Tibial artery (tissue), 4 donors: Measurements from ENCODE around the gene SSMEM1.

ENCODE experiments used
- DNase-seq, 2 donors: peaks; one replicate each; pipeline ENCODE4 v3.0.0-alpha.2; 2019
- H3K27ac ChIP-seq, 2 donors: fragments of 200-600 bp; sonication (generic) in 1 of 2; 1 replicate in 1 of 2; 2 replicates in 1 of 2; pipeline ENCODE4 v1.5.1; 2018 to 2019; ENCODE audit warnings: mild to moderate bottlenecking in 1 of 2
- H3K27me3 ChIP-seq, 2 donors: fragments of 200-600 bp; sonication (generic) in 1 of 2; one replicate each; pipeline versions ENCODE4 v1.5.1 to v1.6.0; 2016 to 2019
- H3K36me3 ChIP-seq, 3 donors: fragments of 200-600 bp; sonication (generic) in 2 of 3; one replicate each; pipeline ENCODE4 v1.5.1; 2016 to 2019; ENCODE audit warnings: mild to moderate bottlenecking in 2 of 3
- H3K4me1 ChIP-seq, 4 donors: fragments of 200-600 bp; sonication (generic) in 2 of 4; 1 replicate in 3 of 4; 2 replicates in 1 of 4; pipeline ENCODE4 v1.5.1; 2016 to 2019
- H3K4me3 ChIP-seq, 2 donors: fragments of 200-600 bp; sonication (generic) in 1 of 2; 1 replicate in 1 of 2; 2 replicates in 1 of 2; pipeline ENCODE4 v1.5.1; 2018 to 2019; ENCODE audit warnings: mild to moderate bottlenecking in 2 of 2
- H3K9me3 ChIP-seq, 3 donors: fragments of 200-600 bp; sonication (generic) in 1 of 3; one replicate each; pipeline ENCODE4 v1.5.1; 2016 to 2019
- intact Hi-C: fragments of 100-400 bp; cut with DNase I; formaldehyde crosslinking; loops from one replicate; pipeline ENCODE4 v1.15.0; 2023; ENCODE audit warnings: low total_unique reads
- TF ChIP-seq, protein P1 (sequence below), 2 experiments: fragments of 200-600 bp in 1 of 2; fragments of 450-650 bp in 1 of 2; IDR thresholded peaks; one replicate each; pipeline ENCODE4 v1.5.1; 2017 to 2019; ENCODE audit warnings: antibody characterized with exemption in 2 of 2, mild to moderate bottlenecking in 1 of 2, moderate library complexity in 1 of 2

The SSMEM1 gene, protein sequence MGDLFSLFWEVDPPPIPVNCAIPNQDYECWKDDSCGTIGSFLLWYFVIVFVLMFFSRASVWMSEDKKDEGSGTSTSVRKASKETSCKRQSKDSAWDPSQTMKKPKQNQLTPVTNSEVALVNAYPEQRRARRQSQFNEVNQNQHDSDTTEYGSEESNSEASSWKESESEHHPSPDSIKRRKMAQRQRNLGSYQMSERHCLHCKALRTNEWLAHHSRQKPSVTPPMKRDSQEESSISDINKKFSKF

DNA sequence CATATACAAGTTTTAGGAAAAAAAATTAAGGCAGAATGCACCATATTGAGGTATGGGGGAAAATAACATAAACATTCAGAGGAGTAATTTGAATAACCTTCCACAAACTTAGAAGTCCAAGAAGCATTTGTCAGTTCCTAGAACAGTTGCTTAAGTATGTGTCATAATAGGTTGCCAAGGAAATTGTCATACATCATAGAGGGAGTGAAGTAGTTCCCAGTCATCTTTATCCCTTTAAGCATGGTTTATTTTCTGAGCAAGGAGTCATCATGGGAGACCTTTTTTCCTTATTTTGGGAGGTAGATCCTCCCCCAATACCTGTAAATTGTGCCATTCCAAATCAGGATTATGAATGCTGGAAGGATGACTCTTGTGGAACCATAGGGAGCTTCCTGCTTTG is at the start of gene SSMEM1:
Gene SSMEM1 (plus strand): TSS at position 219 of the 400 bp plus-strand sequence. CDS start 51 bp downstream, at position 270.
- Histone ChIP-seq H3K27ac (no peak within 1 kb of the TSS), H3K9me3 (no peaks in the 10 kb centered on the region), H3K4me3 (no peak within 1 kb of the TSS), H3K36me3 (peaks cover 1 to 9% (median 2%) of the 10 kb centered on the region in 3 donors), H3K4me1 (peaks cover 0 to 7% (median 2%) of the 10 kb centered on the region in 4 donors), H3K27me3 (no peaks in the 10 kb centered on the region)
- intact Hi-C loops: no loop called here
- no peak for DNase-seq
- TF ChIP-seq, protein P1, sequence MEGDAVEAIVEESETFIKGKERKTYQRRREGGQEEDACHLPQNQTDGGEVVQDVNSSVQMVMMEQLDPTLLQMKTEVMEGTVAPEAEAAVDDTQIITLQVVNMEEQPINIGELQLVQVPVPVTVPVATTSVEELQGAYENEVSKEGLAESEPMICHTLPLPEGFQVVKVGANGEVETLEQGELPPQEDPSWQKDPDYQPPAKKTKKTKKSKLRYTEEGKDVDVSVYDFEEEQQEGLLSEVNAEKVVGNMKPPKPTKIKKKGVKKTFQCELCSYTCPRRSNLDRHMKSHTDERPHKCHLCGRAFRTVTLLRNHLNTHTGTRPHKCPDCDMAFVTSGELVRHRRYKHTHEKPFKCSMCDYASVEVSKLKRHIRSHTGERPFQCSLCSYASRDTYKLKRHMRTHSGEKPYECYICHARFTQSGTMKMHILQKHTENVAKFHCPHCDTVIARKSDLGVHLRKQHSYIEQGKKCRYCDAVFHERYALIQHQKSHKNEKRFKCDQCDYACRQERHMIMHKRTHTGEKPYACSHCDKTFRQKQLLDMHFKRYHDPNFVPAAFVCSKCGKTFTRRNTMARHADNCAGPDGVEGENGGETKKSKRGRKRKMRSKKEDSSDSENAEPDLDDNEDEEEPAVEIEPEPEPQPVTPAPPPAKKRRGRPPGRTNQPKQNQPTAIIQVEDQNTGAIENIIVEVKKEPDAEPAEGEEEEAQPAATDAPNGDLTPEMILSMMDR (IDR thresholded peaks at IDR 0.05): no peak

DNA sequence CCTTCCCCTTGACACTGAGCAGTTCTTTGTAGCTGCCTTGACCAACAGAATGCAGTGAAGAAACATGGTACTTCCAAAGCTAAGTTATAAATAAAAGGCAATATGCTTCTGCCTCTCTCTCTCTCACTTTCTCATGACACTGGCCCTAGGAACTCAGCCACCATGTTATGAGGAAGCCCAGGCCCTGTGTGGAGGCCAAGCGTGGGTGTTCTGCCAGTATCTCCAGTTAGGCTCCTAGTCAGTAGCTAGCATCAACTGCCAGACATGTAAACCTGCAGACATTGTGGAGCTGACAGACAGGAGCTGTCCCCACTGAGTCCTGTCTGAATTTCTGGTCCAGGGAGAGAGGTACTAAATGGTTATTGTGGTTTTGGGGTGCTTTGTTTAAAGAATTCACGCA is 47.6 kb upstream of the SSMEM1 start:
- Histone ChIP-seq H3K27ac (no peak overlapping the region), H3K4me1 (no peaks in the 10 kb centered on the region), H3K4me3 (no peak overlapping the region), H3K27me3 (peaks cover 0 to under 1% of the 10 kb centered on the region in 2 donors), H3K9me3 (peaks cover 0 to 13% (median 10%) of the 10 kb centered on the region in 3 donors), H3K36me3 (peaks cover 30 to 50% (median 43%) of the 10 kb centered on the region in 3 donors)
- intact Hi-C loops: no loop called here
- no peak for DNase-seq
- TF ChIP-seq, protein P1 (IDR thresholded peaks at IDR 0.05): no peak

DNA sequence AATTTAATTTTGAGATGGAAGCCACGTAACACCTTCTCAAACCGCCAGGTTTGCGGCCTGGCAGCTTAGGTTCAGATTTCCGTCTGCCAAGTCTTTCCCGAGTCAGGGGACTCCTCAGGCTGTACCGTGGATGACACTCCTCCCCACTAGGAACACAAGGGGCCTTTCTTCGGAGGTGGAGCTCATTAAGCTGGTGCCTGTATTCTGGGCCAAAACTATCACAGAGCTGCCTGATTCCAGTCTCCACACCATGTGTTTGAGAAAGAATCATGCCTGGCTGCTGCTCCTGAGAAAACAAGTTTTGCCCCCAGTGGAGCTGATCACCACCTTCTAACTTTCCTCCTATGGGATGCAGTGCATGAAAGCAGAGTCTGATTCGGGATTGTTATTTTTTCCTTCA is 47.2 kb upstream of the SSMEM1 start:
- no peaks in the 10 kb centered on the region for H3K4me1 ChIP-seq
- TF ChIP-seq, protein P1 (IDR thresholded peaks at IDR 0.05): no peak
- intact Hi-C loops: no loop called here
- H3K36me3 ChIP-seq: peaks cover 30 to 50% (median 44%) of the 10 kb centered on the region in 3 donors
- DNase-seq: no peak
- H3K27me3 ChIP-seq: no peaks in the 10 kb centered on the region
- no peak overlapping the region for H3K4me3 ChIP-seq
- H3K9me3 ChIP-seq: peaks cover 0 to 13% (median 10%) of the 10 kb centered on the region in 3 donors
- no peak overlapping the region for H3K27ac ChIP-seq

DNA sequence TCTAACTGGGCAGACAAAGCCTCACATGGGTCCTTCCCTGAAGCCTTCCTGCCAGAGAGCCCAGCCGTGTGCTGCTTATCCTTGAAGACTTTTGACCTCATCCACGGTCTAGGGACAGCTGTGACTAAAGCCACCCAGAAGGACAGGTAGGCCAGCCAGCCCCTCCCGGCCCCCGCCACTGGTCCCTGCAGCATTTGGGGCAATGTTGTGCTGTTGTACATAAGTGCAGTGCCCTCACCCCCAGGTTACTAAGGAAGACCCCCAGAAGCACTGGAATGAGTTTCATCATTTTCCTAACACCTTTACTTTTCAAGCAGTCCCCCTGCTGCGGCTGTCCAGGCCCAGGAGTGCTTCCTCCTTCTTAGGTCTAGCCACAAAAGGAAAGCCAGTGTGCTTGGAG is 45.5 kb upstream of the SSMEM1 start:
- Histone ChIP-seq H3K27me3 (no peaks in the 10 kb centered on the region), H3K27ac (no peak overlapping the region), H3K36me3 (peaks cover 30 to 52% (median 49%) of the 10 kb centered on the region in 3 donors), H3K9me3 (peaks cover 0 to 3% (median 1%) of the 10 kb centered on the region in 3 donors), H3K4me3 (no peak overlapping the region), H3K4me1 (no peaks in the 10 kb centered on the region)
- no peak for DNase-seq
- intact Hi-C loops: no loop called here
- TF ChIP-seq, protein P1 (IDR thresholded peaks at IDR 0.05): no peak

DNA sequence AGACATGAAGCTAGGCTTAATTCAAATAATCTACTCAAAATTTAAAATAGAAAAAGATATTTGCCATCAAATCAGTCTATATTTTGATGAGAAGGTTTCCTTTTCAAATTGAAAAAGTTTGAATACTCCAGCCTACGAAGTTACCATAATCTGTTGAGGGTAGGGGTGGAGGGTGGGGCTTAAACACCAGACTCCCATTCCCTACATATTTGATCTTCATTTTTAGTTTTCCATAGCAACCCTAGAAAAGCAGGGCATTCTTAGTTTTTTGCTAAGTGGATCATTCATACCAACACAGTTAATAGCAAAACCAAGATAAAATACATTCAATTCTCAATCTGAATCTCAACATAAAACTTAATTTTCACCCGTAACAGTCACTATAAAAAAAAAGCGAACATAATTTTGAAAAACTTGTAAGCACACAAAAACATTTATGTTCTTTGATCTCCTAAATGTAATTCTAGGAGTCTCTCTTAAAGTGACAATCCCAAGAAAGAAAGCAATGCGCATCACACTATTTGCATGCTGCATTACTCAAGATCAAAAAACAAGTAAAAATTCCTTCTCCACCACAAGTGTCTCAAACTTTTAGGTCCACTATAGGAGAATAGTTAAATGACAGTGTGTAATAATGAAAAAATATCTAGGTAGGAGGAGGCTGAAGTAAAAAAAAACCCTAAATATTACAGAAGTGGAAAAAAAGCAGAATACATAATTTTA is 33.3 kb upstream of the SSMEM1 start:
- H3K27me3 ChIP-seq: no peaks in the 10 kb centered on the region
- TF ChIP-seq, protein P1 (IDR thresholded peaks at IDR 0.05): no peak
- peaks cover 53 to 81% (median 54%) of the 10 kb centered on the region in 3 donors for H3K36me3 ChIP-seq
- H3K27ac ChIP-seq: no peak overlapping the region
- H3K4me3 ChIP-seq: no peak overlapping the region
- no peaks in the 10 kb centered on the region for H3K9me3 ChIP-seq
- H3K4me1 ChIP-seq: no peaks in the 10 kb centered on the region
- intact Hi-C loops: no loop called here
- no peak for DNase-seq
